HepG2 (cell line): ENCODE data around the gene F12. TPM values are rescaled to one million over a fixed set of nuclear protein-coding genes. Genes with fewer than 3 reads are reported as not detected.

ENCODE experiments used
- AKAP8 ChIP-seq: sonication (generic); formaldehyde crosslinking; IDR thresholded peaks from 2 replicates; pipeline ENCODE4 v1.5.1; 2020; ENCODE audit warnings: mild to moderate bottlenecking, missing genetic modification reagents
- MAFF ChIP-seq: IDR thresholded peaks from 2 replicates; pipeline ENCODE4 v1.6.1; 2011; ENCODE audit warnings: low read depth, low read length, improper control_type of control experiment
- NCOA1 ChIP-seq: sonication (generic); formaldehyde crosslinking; IDR thresholded peaks from 2 replicates; pipeline ENCODE4 v1.9.0; 2021; ENCODE audit warnings: missing genetic modification reagents
- NFRKB ChIP-seq: fragments of 450-650 bp; IDR thresholded peaks from 2 replicates; pipeline ENCODE4 v1.6.1; 2017
- RARG ChIP-seq: sonication (generic); formaldehyde crosslinking; IDR thresholded peaks from 2 replicates; pipeline ENCODE4 v1.4.0; 2020; ENCODE audit warnings: low read depth, mild to moderate bottlenecking, missing genetic modification reagents
- SP2 ChIP-seq: sonication (generic); formaldehyde crosslinking; IDR thresholded peaks from 2 replicates; pipeline ENCODE4 v1.5.1; 2020; ENCODE audit warnings: mild to moderate bottlenecking, missing genetic modification reagents
- TOE1 ChIP-seq: sonication (generic); formaldehyde crosslinking; IDR thresholded peaks from 2 replicates; pipeline ENCODE4 v1.4.0; 2020; ENCODE audit warnings: mild to moderate bottlenecking, missing genetic modification reagents
- ZFP1 ChIP-seq: IDR thresholded peaks from 2 replicates; pipeline ENCODE4 v1.6.1; 2016
- ZFP41 ChIP-seq: sonication (generic); formaldehyde crosslinking; IDR thresholded peaks from 2 replicates; pipeline ENCODE4 v1.4.0; 2020; ENCODE audit warnings: mild to moderate bottlenecking, missing genetic modification reagents, borderline replicate concordance
- ZNF124 ChIP-seq: sonication (generic); formaldehyde crosslinking; IDR thresholded peaks from 2 replicates; pipeline ENCODE4 v1.4.0; 2020; ENCODE audit warnings: missing genetic modification reagents
- ZNF788 ChIP-seq: sonication (generic); formaldehyde crosslinking; IDR thresholded peaks from 2 replicates; pipeline ENCODE4 v1.5.0; 2020; ENCODE audit warnings: mild to moderate bottlenecking, missing genetic modification reagents, borderline replicate concordance
- ZSCAN31 ChIP-seq: sonication (generic); formaldehyde crosslinking; IDR thresholded peaks from 2 replicates; pipeline ENCODE4 v1.5.0; 2020; ENCODE audit warnings: low read depth, mild to moderate bottlenecking, missing genetic modification reagents
- polyA plus RNA-seq, 8 experiments: library from polyadenylated mRNA; depleted of rRNA in 3 of 8; stranded (reverse) in 7 of 8; unstranded in 1 of 8; fragments of >200 nt; fragmentation: Illumina TruSeq in 4 of 8; extraction: Trizol in 4 of 8; gene quantifications; 2 replicates each; pipeline versions ENCODE4 v1.2.1 to v1.2.3, GENCODE V29; 2011 to 2016; ENCODE audit warnings: low read depth in 4 of 8, missing spikeins in 1 of 8, mixed read lengths in 1 of 8; ENCODE audit not compliant: insufficient read depth in 1 of 8
- total RNA-seq, 5 experiments: library from RNA; depleted of rRNA; stranded (reverse); fragments of >200 nt; fragmentation: Illumina TruSeq; extraction: Trizol; gene quantifications; 2 replicates each; pipeline ENCODE4 v1.2.3, GENCODE V29; 2016; ENCODE audit warnings: low read depth in 1 of 5
- TF ChIP-seq, protein P1 (sequence below): IDR thresholded peaks from 2 replicates; pipeline ENCODE4 v1.6.1; 2016; ENCODE audit warnings: control low read depth
- TF ChIP-seq, protein P2 (sequence below): sonication (generic); formaldehyde crosslinking; IDR thresholded peaks from 2 replicates; pipeline ENCODE4 v1.4.0; 2020; ENCODE audit warnings: missing genetic modification reagents, low read depth, mild to moderate bottlenecking, borderline replicate concordance
- TF ChIP-seq, protein P3 (sequence below): IDR thresholded peaks from 2 replicates; pipeline ENCODE4 v1.4.0; 2020; ENCODE audit warnings: mild to moderate bottlenecking, missing genetic modification reagents
- TF ChIP-seq, protein P4 (sequence below): sonication (generic); formaldehyde crosslinking; IDR thresholded peaks from 2 replicates; pipeline ENCODE4 v1.5.1; 2020; ENCODE audit warnings: mild to moderate bottlenecking, missing genetic modification reagents, moderate library complexity
- TF ChIP-seq, protein P5 (sequence below): sonication (generic); formaldehyde crosslinking; IDR thresholded peaks from 2 replicates; pipeline ENCODE4 v1.4.0; 2020; ENCODE audit warnings: missing genetic modification reagents, borderline replicate concordance

F12 gene
- total and polyA plus RNA-seq, 2 of the 13 experiments (the other 11 are each of a cell fraction or from before 2014, with no cell fraction given), result 2.5 to 3.0 TPM

DNA sequence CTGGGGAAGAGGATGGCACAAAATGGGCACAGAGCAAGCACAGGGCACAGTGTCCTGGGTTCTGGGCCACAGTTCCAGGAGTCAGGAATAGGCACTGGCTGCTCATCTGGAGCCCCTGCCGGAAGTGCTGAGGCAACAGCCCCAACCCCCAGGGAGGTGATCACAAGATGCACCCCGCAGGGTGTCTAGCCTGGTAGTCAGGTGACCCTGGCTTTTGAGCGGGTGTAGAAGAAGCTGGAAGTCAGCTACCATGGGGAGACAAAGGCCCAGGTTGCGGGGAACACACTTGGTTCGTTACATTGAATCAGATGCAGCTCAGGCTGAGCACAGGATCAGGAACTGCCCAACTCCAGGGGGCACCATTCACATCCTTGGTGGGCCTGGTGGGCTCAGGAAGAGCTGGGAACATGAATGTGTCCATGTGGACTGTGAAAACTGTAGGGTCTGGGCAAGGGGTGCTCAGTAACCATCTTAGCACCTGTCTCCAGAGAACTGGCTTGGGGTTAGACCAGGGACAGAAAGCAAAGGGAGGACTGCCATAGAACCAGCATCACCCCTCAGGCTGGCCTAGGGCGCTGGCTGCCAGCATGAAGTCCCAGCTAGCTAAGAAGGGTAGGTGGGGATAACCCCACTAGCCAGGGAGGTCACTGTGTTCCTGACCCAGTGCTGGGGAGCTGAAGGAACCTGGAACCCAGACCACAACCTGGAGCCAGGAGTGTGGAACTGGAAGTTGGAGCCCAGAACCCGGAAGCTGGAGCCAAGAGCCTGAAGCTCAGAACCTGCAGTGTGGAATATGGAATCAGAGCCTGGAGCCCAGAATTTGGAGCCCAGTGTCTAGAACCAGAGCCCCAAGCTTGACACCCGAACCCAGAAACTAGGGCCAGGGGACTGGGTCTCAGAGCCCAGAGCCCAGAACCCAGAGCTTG is 31.2 kb downstream of the F12 start (continued):
- TF ChIP-seq, protein P1, sequence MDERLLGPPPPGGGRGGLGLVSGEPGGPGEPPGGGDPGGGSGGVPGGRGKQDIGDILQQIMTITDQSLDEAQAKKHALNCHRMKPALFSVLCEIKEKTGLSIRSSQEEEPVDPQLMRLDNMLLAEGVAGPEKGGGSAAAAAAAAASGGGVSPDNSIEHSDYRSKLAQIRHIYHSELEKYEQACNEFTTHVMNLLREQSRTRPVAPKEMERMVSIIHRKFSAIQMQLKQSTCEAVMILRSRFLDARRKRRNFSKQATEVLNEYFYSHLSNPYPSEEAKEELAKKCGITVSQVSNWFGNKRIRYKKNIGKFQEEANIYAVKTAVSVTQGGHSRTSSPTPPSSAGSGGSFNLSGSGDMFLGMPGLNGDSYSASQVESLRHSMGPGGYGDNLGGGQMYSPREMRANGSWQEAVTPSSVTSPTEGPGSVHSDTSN (CRISPR knock-in tag), result no peak
- TF ChIP-seq MAFF (no peak), SP2 (CRISPR knock-in tag) (no peak), ZFP41 (CRISPR knock-in tag) (no peak), ZNF788 (CRISPR knock-in tag) (peak; percentile 43; the same call in 1 of the 2 replicates), ZSCAN31 (CRISPR knock-in tag) (peak; percentile 72), RARG (no peak), NFRKB (no peak), NCOA1 (0 out of 2 replicates have a peak, but pooled peaks have one; percentile 28), AKAP8 (CRISPR knock-in tag) (0 out of 2 replicates have a peak, but pooled peaks have one; percentile 14), TOE1 (CRISPR knock-in tag) (0 out of 2 replicates have a peak, but pooled peaks have one; percentile 12), ZNF124 (peak; percentile 45; the same call in 1 of the 2 replicates), ZFP1 (CRISPR knock-in tag) (peak; percentile 14; the same call in 1 of the 2 replicates)
- TF ChIP-seq, protein P2, sequence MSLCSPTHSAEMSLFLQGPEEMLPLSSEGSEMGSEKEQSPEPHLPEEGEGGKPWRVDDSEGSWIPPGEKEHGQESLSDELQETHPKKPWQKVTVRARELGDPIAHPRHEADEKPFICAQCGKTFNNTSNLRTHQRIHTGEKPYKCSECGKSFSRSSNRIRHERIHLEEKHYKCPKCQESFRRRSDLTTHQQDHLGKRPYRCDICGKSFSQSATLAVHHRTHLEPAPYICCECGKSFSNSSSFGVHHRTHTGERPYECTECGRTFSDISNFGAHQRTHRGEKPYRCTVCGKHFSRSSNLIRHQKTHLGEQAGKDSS (CRISPR knock-in tag), result peak; percentile 66; the same call in 1 of the 2 replicates
- TF ChIP-seq, protein P3, sequence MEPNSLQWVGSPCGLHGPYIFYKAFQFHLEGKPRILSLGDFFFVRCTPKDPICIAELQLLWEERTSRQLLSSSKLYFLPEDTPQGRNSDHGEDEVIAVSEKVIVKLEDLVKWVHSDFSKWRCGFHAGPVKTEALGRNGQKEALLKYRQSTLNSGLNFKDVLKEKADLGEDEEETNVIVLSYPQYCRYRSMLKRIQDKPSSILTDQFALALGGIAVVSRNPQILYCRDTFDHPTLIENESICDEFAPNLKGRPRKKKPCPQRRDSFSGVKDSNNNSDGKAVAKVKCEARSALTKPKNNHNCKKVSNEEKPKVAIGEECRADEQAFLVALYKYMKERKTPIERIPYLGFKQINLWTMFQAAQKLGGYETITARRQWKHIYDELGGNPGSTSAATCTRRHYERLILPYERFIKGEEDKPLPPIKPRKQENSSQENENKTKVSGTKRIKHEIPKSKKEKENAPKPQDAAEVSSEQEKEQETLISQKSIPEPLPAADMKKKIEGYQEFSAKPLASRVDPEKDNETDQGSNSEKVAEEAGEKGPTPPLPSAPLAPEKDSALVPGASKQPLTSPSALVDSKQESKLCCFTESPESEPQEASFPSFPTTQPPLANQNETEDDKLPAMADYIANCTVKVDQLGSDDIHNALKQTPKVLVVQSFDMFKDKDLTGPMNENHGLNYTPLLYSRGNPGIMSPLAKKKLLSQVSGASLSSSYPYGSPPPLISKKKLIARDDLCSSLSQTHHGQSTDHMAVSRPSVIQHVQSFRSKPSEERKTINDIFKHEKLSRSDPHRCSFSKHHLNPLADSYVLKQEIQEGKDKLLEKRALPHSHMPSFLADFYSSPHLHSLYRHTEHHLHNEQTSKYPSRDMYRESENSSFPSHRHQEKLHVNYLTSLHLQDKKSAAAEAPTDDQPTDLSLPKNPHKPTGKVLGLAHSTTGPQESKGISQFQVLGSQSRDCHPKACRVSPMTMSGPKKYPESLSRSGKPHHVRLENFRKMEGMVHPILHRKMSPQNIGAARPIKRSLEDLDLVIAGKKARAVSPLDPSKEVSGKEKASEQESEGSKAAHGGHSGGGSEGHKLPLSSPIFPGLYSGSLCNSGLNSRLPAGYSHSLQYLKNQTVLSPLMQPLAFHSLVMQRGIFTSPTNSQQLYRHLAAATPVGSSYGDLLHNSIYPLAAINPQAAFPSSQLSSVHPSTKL (CRISPR knock-in tag), result 0 out of 2 replicates have a peak, but pooled peaks have one; percentile 14
- TF ChIP-seq, protein P4, sequence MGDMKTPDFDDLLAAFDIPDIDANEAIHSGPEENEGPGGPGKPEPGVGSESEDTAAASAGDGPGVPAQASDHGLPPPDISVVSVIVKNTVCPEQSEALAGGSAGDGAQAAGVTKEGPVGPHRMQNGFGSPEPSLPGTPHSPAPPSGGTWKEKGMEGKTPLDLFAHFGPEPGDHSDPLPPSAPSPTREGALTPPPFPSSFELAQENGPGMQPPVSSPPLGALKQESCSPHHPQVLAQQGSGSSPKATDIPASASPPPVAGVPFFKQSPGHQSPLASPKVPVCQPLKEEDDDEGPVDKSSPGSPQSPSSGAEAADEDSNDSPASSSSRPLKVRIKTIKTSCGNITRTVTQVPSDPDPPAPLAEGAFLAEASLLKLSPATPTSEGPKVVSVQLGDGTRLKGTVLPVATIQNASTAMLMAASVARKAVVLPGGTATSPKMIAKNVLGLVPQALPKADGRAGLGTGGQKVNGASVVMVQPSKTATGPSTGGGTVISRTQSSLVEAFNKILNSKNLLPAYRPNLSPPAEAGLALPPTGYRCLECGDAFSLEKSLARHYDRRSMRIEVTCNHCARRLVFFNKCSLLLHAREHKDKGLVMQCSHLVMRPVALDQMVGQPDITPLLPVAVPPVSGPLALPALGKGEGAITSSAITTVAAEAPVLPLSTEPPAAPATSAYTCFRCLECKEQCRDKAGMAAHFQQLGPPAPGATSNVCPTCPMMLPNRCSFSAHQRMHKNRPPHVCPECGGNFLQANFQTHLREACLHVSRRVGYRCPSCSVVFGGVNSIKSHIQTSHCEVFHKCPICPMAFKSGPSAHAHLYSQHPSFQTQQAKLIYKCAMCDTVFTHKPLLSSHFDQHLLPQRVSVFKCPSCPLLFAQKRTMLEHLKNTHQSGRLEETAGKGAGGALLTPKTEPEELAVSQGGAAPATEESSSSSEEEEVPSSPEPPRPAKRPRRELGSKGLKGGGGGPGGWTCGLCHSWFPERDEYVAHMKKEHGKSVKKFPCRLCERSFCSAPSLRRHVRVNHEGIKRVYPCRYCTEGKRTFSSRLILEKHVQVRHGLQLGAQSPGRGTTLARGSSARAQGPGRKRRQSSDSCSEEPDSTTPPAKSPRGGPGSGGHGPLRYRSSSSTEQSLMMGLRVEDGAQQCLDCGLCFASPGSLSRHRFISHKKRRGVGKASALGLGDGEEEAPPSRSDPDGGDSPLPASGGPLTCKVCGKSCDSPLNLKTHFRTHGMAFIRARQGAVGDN (CRISPR knock-in tag), result peak; percentile 30; the same call in 1 of the 2 replicates
- TF ChIP-seq, protein P5, sequence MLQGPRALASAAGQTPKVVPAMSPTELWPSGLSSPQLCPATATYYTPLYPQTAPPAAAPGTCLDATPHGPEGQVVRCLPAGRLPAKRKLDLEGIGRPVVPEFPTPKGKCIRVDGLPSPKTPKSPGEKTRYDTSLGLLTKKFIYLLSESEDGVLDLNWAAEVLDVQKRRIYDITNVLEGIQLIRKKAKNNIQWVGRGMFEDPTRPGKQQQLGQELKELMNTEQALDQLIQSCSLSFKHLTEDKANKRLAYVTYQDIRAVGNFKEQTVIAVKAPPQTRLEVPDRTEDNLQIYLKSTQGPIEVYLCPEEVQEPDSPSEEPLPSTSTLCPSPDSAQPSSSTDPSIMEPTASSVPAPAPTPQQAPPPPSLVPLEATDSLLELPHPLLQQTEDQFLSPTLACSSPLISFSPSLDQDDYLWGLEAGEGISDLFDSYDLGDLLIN (CRISPR knock-in tag), result no peak
